Adrenal gland (tissue), 5 donors: ENCODE data around the gene CRCP.

Source experiments
- CTCF ChIP-seq, 6 experiments: fragments of 450-650 bp in 4 of 6; fragments of 200-600 bp in 2 of 6; sonication (generic) in 1 of 6; IDR thresholded peaks; 1 replicate in 5 of 6; 2 replicates in 1 of 6; pipeline versions ENCODE4 v1.5.1 to v1.8.0; 2016 to 2021; ENCODE audit warnings: antibody characterized with exemption in 6 of 6, mild to moderate bottlenecking in 2 of 6, moderate library complexity in 1 of 6
- POLR2A ChIP-seq, 2 donors: fragments of 450-650 bp; IDR thresholded peaks; one replicate each; pipeline ENCODE4 v1.6.1; 2017; ENCODE audit warnings: antibody characterized with exemption in 2 of 2, mild to moderate bottlenecking in 2 of 2, moderate library complexity in 1 of 2
- donor health status: DM: no; HTN: no; CAD: no.

GRCh38 chr7:66076462-66077329 lies 38.0 kb upstream of the CRCP start:
- TF ChIP-seq CTCF (IDR thresholded peaks at IDR 0.05): no peak
- no peak for TF ChIP-seq POLR2A (IDR thresholded peaks at IDR 0.05)
